SK-N-SH (cell line): Measurements from ENCODE around the gene HIPK2. TPM values are rescaled to one million over a fixed set of nuclear protein-coding genes. Genes with fewer than 3 reads are reported as not detected.

ENCODE experiments used
- CTCF ChIA-PET: fragments of 300-600, 350-600 bp; formaldehyde crosslinking; extraction: SDS; loops from one replicate; lab custom pipeline; 2021; lab: Yijun Ruan, JAX
- POLR2A ChIA-PET: fragments of 350-600 bp; sonication (Branson Sonifier 250); formaldehyde crosslinking; extraction: SDS; loops from one replicate; lab custom pipeline; 2020; ENCODE audit warnings: antibody characterized with exemption, inconsistent platforms; lab: Yijun Ruan, JAX
- DNase-seq: peaks from one replicate; pipeline ENCODE4 v3.0.0; 2012
- H2AFZ ChIP-seq: fragments of 200-600 bp; sonication (generic); 2 replicates; pipeline ENCODE4 v1.8.1; 2016; ENCODE audit warnings: antibody characterized with exemption, mild to moderate bottlenecking, low read depth
- H3F3A ChIP-seq: fragments of 200-600 bp; sonication (generic); replicated peaks from 2 replicates; pipeline ENCODE3; 2016; ENCODE audit warnings: antibody characterized with exemption, mild to moderate bottlenecking; ENCODE audit not compliant: insufficient read depth
- H3K27ac ChIP-seq, 2 experiments: fragments of 200-500 bp in 1 of 2; fragments of 200-600 bp in 1 of 2; sonication (Bioruptor generic) in 1 of 2; sonication (generic), shearing (Covaris generic) in 1 of 2; 2 replicates each; pipeline versions ENCODE4 v1.5.1 to v1.6.1; 2014 to 2016; ENCODE audit warnings: low read depth in 2 of 2, inconsistent platforms in 1 of 2, low read length in 1 of 2, mild to moderate bottlenecking in 1 of 2, mixed read lengths in 1 of 2
- H3K27me3 ChIP-seq: fragments of 200-600 bp; sonication (generic), shearing (Covaris generic); 2 replicates; pipeline ENCODE4 v1.6.1; 2016; ENCODE audit warnings: mixed run types; ENCODE audit not compliant: insufficient read depth
- H3K36me3 ChIP-seq, 2 experiments: fragments of 200-500 bp in 1 of 2; fragments of 200-600 bp in 1 of 2; sonication (Bioruptor generic) in 1 of 2; sonication (generic) in 1 of 2; replicated peaks in 1 of 2; 2 replicates each; pipeline versions ENCODE3 to v1.5.1; 2014 to 2016; ENCODE audit warnings: low read length in 1 of 2, mild to moderate bottlenecking in 1 of 2; ENCODE audit not compliant: insufficient read depth in 2 of 2, control insufficient read depth in 1 of 2
- H3K4me1 ChIP-seq, 2 experiments: fragments of 200-500 bp in 1 of 2; fragments of 200-600 bp in 1 of 2; sonication (Bioruptor generic) in 1 of 2; sonication (generic), shearing (Covaris generic) in 1 of 2; 2 replicates each; pipeline versions ENCODE4 v1.5.1 to v1.6.1; 2014 to 2016; ENCODE audit warnings: low read depth in 1 of 2, low read length in 1 of 2, mixed run types in 1 of 2; ENCODE audit not compliant: insufficient read depth in 2 of 2, control insufficient read depth in 1 of 2
- H3K4me2 ChIP-seq: fragments of 200-600 bp; sonication (generic), shearing (Covaris generic); 2 replicates; pipeline ENCODE4 v1.6.1; 2017; ENCODE audit warnings: mixed run types
- H3K4me3 ChIP-seq, 2 experiments: fragments of 200-500 bp in 1 of 2; fragments of 200-600 bp in 1 of 2; sonication (Bioruptor generic) in 1 of 2; sonication (generic), shearing (Covaris generic) in 1 of 2; 2 replicates each; pipeline versions ENCODE4 v1.5.1 to v1.8.1; 2014 to 2016; ENCODE audit warnings: low read depth in 2 of 2, inconsistent platforms in 1 of 2, low read length in 1 of 2, mild to moderate bottlenecking in 1 of 2, mixed read lengths in 1 of 2, moderate library complexity in 1 of 2
- H3K79me2 ChIP-seq: fragments of 200-600 bp; sonication (generic); 2 replicates; pipeline ENCODE4 v1.8.1; 2017; ENCODE audit warnings: mild to moderate bottlenecking; ENCODE audit not compliant: insufficient read depth
- H3K9ac ChIP-seq: fragments of 200-600 bp; sonication (generic); 2 replicates; pipeline ENCODE4 v1.6.1; 2017; ENCODE audit warnings: mixed run types
- H3K9me2 ChIP-seq: fragments of 200-600 bp; sonication (generic); 2 replicates; pipeline ENCODE4 v1.6.1; 2017; ENCODE audit warnings: mixed run types
- H3K9me3 ChIP-seq: fragments of 200-600 bp; sonication (generic); 2 replicates; pipeline ENCODE4 v1.6.1; 2017; ENCODE audit warnings: mixed run types, mild to moderate bottlenecking, moderate library complexity
- H4K20me1 ChIP-seq: fragments of 200-600 bp; sonication (generic); 2 replicates; pipeline ENCODE4 v1.6.1; 2017; ENCODE audit warnings: mild to moderate bottlenecking, mixed run types; ENCODE audit not compliant: insufficient read depth
- CHD2 ChIP-seq: fragments of 150-350 bp; IDR thresholded peaks from 2 replicates; pipeline ENCODE4 v1.6.1; 2018; ENCODE audit warnings: low read length; ENCODE audit not compliant: partially characterized antibody
- EP300 ChIP-seq, 2 experiments: IDR thresholded peaks; 2 replicates each; pipeline versions ENCODE4 v1.4.0 to v1.6.1; 2012; ENCODE audit warnings: borderline replicate concordance in 1 of 2, low read depth in 1 of 2, low read length in 1 of 2
- FOSL2 ChIP-seq: IDR thresholded peaks from 2 replicates; pipeline ENCODE4 v1.4.0; 2012; ENCODE audit warnings: low read depth, mild to moderate bottlenecking, moderate library complexity, borderline replicate concordance
- FOXJ3 ChIP-seq: sonication (generic); formaldehyde crosslinking; IDR thresholded peaks from 2 replicates; pipeline ENCODE4 v1.5.1; 2020; ENCODE audit warnings: mild to moderate bottlenecking, missing genetic modification reagents
- FOXM1 ChIP-seq: IDR thresholded peaks from 2 replicates; pipeline ENCODE4 v1.4.0; 2012; ENCODE audit warnings: low read depth, mild to moderate bottlenecking
- GABPA ChIP-seq: IDR thresholded peaks from 2 replicates; pipeline ENCODE4 v1.4.0; 2012; ENCODE audit warnings: low read depth, mild to moderate bottlenecking
- IRF3 ChIP-seq: fragments of 150-350 bp; IDR thresholded peaks from 2 replicates; pipeline ENCODE4 v1.6.1; 2016; ENCODE audit warnings: mild to moderate bottlenecking, low read depth, low read length
- JUND ChIP-seq: IDR thresholded peaks from 2 replicates; pipeline ENCODE4 v1.4.0; 2012
- MEF2A ChIP-seq: IDR thresholded peaks from 2 replicates; pipeline ENCODE4 v1.4.0; 2012; ENCODE audit warnings: low read depth, borderline replicate concordance
- MXI1 ChIP-seq: IDR thresholded peaks from 2 replicates; pipeline ENCODE4 v1.6.1; 2012; ENCODE audit warnings: mild to moderate bottlenecking, low read depth, low read length, improper control_type of control experiment
- POLR2AphosphoS5 ChIP-seq: IDR thresholded peaks from 2 replicates; pipeline ENCODE4 v1.6.1; 2012; ENCODE audit warnings: low read depth, low read length
- RAD21 ChIP-seq: IDR thresholded peaks from 2 replicates; pipeline ENCODE4 v1.6.1; 2012; ENCODE audit warnings: mild to moderate bottlenecking, low read length
- TCF12 ChIP-seq: IDR thresholded peaks from 2 replicates; pipeline ENCODE4 v1.4.0; 2012
- USF1 ChIP-seq: IDR thresholded peaks from 2 replicates; pipeline ENCODE4 v1.4.0; 2012; ENCODE audit warnings: low read depth, borderline replicate concordance
- YY1 ChIP-seq: IDR thresholded peaks from 2 replicates; pipeline ENCODE4 v1.4.0; 2012; ENCODE audit warnings: low read depth, mild to moderate bottlenecking
- WGBS: methylation state at CpG from one replicate; pipeline ENCODE4 v1.1.6; 2017; ENCODE audit warnings: low lambda C conversion rate; 5-methylcytosine and 5-hydroxymethylcytosine counted together
- polyA plus RNA-seq, 3 experiments: library from polyadenylated mRNA; depleted of rRNA; stranded (reverse); fragments of >200 nt; gene quantifications; 2 replicates each; pipeline ENCODE4 v1.2.3, GENCODE V29; 2012

HIPK2 gene
- polyA plus RNA-seq, 1 of the 3 experiments (the other 2 are of a cell fraction) = 14.2 TPM

- H3K9me2 ChIP-seq = no peaks in the 10 kb centered on the region
- H3K27ac ChIP-seq = no peak overlapping the region
- peaks cover 100% of the 10 kb centered on the region for H3K79me2 ChIP-seq
- H3K4me2 ChIP-seq = no peak overlapping the region
- H4K20me1 ChIP-seq = peaks cover 100% of the 10 kb centered on the region
- POLR2A ChIA-PET = interaction anchor here (1.1 kb wide), 1 partner anchor 16 kb away, joined by 5 read pairs; no protein-coding TSS in a partner anchor
- H3K9me3 ChIP-seq = no peaks in the 10 kb centered on the region
- TF ChIP-seq FOXM1 (no peak), JUND (no peak), FOSL2 (no peak), FOXJ3 (CRISPR knock-in tag) (no peak), MXI1 (no peak), TCF12 (no peak), MEF2A (no peak), USF1 (no peak), EP300 (IDR thresholded peaks at IDR 0.05; ENCODE audit: borderline replicate concordance in 1 of 2, low read depth in 1 of 2, low read length in 1 of 2) (no peak), IRF3 (no peak), RAD21 (no peak)
- peaks cover 37 to 51% of the 10 kb centered on the region in 2 experiments; a peak in 3 of 4 replicates for H3K4me1 ChIP-seq
- no peak overlapping the region for H3K4me3 ChIP-seq
- H2AFZ ChIP-seq = no peak overlapping the region
- no peak overlapping the region for H3K9ac ChIP-seq
- CTCF ChIA-PET = interaction anchor here (0.6 to 4.1 kb wide), 3 partner anchors 29 to 437 kb away, joined by 3 to 26 read pairs (median 6); no protein-coding TSS in a partner anchor
- peaks cover 0 to 6% of the 10 kb centered on the region in 2 experiments for H3K36me3 ChIP-seq
- WGBS = 93% methylated on average over 10 of the region's 10 CpGs
- H3F3A ChIP-seq = peaks cover 3% of the 10 kb centered on the region
- no peaks in the 10 kb centered on the region for H3K27me3 ChIP-seq
- DNase-seq = no peak
These were observed 33.6 kb downstream of the HIPK2 start for GRCh38 chr7:139743967-139744767.

GRCh38 chr7:139743267-139743966, 34.4 kb downstream of the HIPK2 start:
- CTCF ChIA-PET = interaction anchor here (2.1 kb wide), 1 partner anchor 29 kb away, joined by 6 read pairs; no protein-coding TSS in a partner anchor
- Histone ChIP-seq H3K4me1 (peaks cover 37 to 51% of the 10 kb centered on the region in 2 experiments; a peak in 3 of 4 replicates), H3K79me2 (peaks cover 100% of the 10 kb centered on the region), H3K9me3 (no peaks in the 10 kb centered on the region), H3K4me2 (no peak overlapping the region), H3F3A (peaks cover 3% of the 10 kb centered on the region), H2AFZ (no peak overlapping the region), H3K9ac (no peak overlapping the region), H3K9me2 (no peaks in the 10 kb centered on the region), H4K20me1 (peaks cover 100% of the 10 kb centered on the region), H3K4me3 (no peak overlapping the region), H3K36me3 (peaks cover 1 to 6% of the 10 kb centered on the region in 2 experiments), H3K27ac (no peak overlapping the region), H3K27me3 (no peaks in the 10 kb centered on the region)
- 98% methylated on average over 2 of the region's 2 CpGs for WGBS
- TF ChIP-seq FOXJ3 (CRISPR knock-in tag) = no peak
- TF ChIP-seq YY1 = no peak
- no peak for TF ChIP-seq GABPA
- TF ChIP-seq POLR2AphosphoS5 = no peak
- no peak for TF ChIP-seq CHD2
- POLR2A ChIA-PET = no interaction called here
- no peak for DNase-seq
